Measurements from ENCODE around the gene RASGRP3. TPM values are rescaled to one million over a fixed set of nuclear protein-coding genes. Genes with fewer than 3 reads are reported as not detected.
A peak's percentile ranks its signal among the peaks of the same experiment; 100 is the strongest.

Gene RASGRP3
- total and polyA plus RNA-seq, 9 of the 15 experiments (the other 6 are each of a cell fraction or from before 2014, with no cell fraction given) = 0.18 to 1.7 (median 1.2) TPM

- TF ChIP-seq CUX1 (CRISPR knock-in tag; IDR thresholded peaks at IDR 0.05) (no peak), MAZ (CRISPR knock-in tag; conservative IDR thresholded peaks at IDR 0.05 in 1 of 2, IDR thresholded peaks at IDR 0.05 in 1 of 2) (peak; percentile 49 to 54; a peak in 3 of 4 replicates), ZNF668 (CRISPR knock-in tag; IDR thresholded peaks at IDR 0.05) (no peak), ZKSCAN1 (IDR thresholded peaks at IDR 0.05; ENCODE audit: low read depth, low read length) (no peak), ZNF609 (CRISPR knock-in tag; IDR thresholded peaks at IDR 0.05; ENCODE audit: borderline replicate concordance) (no peak), RBM39 (optimal IDR thresholded peaks at IDR 0.05; ENCODE audit: low read depth, low read length) (no peak), TOE1 (IDR thresholded peaks at IDR 0.05; ENCODE audit: borderline replicate concordance) (peak; percentile 14; the same call in 1 of the 2 replicates), TOE1 (CRISPR knock-in tag; IDR thresholded peaks at IDR 0.05; ENCODE audit: borderline replicate concordance, low read depth) (peak; percentile 77; the same call in 1 of the 2 replicates), MEIS2 (IDR thresholded peaks at IDR 0.05; ENCODE audit: partially characterized antibody) (peak; percentile 98), MCM3 (IDR thresholded peaks at IDR 0.05) (no peak), ZNF277 (CRISPR knock-in tag; IDR thresholded peaks at IDR 0.05; ENCODE audit: borderline replicate concordance) (no peak), NR2C2 (CRISPR knock-in tag; IDR thresholded peaks at IDR 0.05) (no peak), NR2C2 (tag; IDR thresholded peaks at IDR 0.05) (peak; percentile 58; the same call in 1 of the 2 replicates), ZNF324 (CRISPR knock-in tag; IDR thresholded peaks at IDR 0.05) (no peak), NCOA6 (IDR thresholded peaks at IDR 0.05) (no peak), MCM7 (IDR thresholded peaks at IDR 0.05) (no peak)
Measured at GRCh38 chr2:33599175-33599942, 122.9 kb downstream of the RASGRP3 start, which contains the start of gene FAM98A (continued).

Data from K562 (cell line).